Fibroblast of the aortic adventitia (primary cell): ENCODE data around the gene SLC38A10. TPM values are rescaled to one million over a fixed set of nuclear protein-coding genes. Genes with fewer than 3 reads are reported as not detected.

ENCODE experiments used
- DNase-seq: peaks from one replicate; pipeline ENCODE4 v3.0.0-alpha.2; 2010; ENCODE audit warnings: low read depth
- H3K4me3 ChIP-seq: 2 replicates; pipeline ENCODE4 v1.5.1; 2011; ENCODE audit warnings: low read depth, mild to moderate bottlenecking, control low read depth, low read length, moderate library complexity
- CTCF ChIP-seq: IDR thresholded peaks from 2 replicates; pipeline ENCODE4 v1.5.1; 2011; ENCODE audit warnings: mild to moderate bottlenecking, low read length, control low read depth, inconsistent platforms; ENCODE audit not compliant: insufficient read depth
- total RNA-seq: library from RNA; depleted of rRNA; stranded (reverse); fragments of >200 nt; gene quantifications from 2 replicates; pipeline ENCODE4 v1.2.3, GENCODE V29; 2012; ENCODE audit warnings: low replicate concordance

Gene SLC38A10
- total RNA-seq, 1 donor, result 49.5 TPM

GRCh38 chr17:81236784-81237183 is 58.3 kb downstream of the SLC38A10 start:
- no peak for DNase-seq
- no peak for TF ChIP-seq CTCF
- no peak overlapping the region for H3K4me3 ChIP-seq

- DNase-seq, result no peak
- H3K4me3 ChIP-seq, result no peak overlapping the region
- no peak for TF ChIP-seq CTCF
Measured at GRCh38 chr17:81235822-81236740, 59.0 kb downstream of the SLC38A10 start.

- DNase-seq, result no peak
- no peak for TF ChIP-seq CTCF
- H3K4me3 ChIP-seq, result no peak overlapping the region
Measured at GRCh38 chr17:81234940-81235821, 59.9 kb downstream of the SLC38A10 start.

- DNase-seq, result no peak
- no peak for TF ChIP-seq CTCF
- no peak overlapping the region for H3K4me3 ChIP-seq
Measured at GRCh38 chr17:81234506-81234855, 60.6 kb downstream of the SLC38A10 start.

- TF ChIP-seq CTCF, result no peak
- no peak for DNase-seq
Measured at GRCh38 chr17:81233811-81234505, 61.1 kb downstream of the SLC38A10 start.

GRCh38 chr17:81233316-81233715 is 61.8 kb downstream of the SLC38A10 start:
- no peak overlapping the region for H3K4me3 ChIP-seq
- no peak for TF ChIP-seq CTCF
- no peak for DNase-seq

More at GRCh38 chr17:81233811-81234505, 61.1 kb downstream of the SLC38A10 start:
- H3K4me3 ChIP-seq, result no peak overlapping the region
